ENCODE measurements around the gene CHMP1B. TPM values are rescaled to one million over a fixed set of nuclear protein-coding genes. Genes with fewer than 3 reads are reported as not detected.

The CHMP1B gene
- total RNA-seq, 1 donor from 2014 or later = 50.3 TPM

DNA sequence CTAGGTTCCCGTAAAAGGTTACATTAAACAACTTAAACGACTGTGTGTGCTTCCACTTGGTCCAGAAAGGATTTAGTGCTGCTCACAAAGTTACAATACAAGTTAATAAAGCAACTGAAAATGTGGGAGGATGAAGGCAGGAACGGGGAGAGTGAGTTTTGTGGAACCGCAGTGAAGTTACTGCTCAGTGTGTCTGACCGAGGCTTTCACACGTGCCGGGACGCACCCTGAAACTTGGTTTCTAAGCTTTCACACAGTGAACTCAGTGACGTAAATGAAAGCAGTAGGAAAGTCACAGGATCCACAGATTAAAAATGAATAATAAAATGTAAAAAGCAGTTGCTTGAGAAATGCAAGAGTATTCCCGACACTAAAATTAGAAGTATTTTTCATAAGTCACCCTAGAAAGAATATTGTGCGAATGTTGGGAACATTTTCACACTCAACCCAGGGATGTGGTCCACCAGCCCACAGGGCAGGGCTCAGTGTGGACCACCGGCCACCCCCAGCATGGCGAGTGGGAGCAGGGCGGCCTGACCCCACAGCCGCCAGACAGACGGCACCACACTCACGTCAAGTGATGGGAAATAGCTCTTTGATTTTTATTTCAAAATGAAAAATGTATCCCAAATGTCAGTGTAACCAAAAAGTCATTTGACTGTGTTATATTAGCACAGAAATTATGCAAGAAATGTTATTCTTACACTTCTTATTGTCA, 32.6 kb upstream of the CHMP1B start:
- H3K9me3 Mint-ChIP-seq (ENCODE audit: unreplicated experiment) = no peaks in the 10 kb centered on the region
- H3K36me3 Mint-ChIP-seq (ENCODE audit: unreplicated experiment) = no peaks in the 10 kb centered on the region
- H3K4me3 Mint-ChIP-seq (ENCODE audit: unreplicated experiment) = no peak overlapping the region
- no peak for DNase-seq (ENCODE audit: extremely low spot score, unreplicated experiment)
- H3K27ac Mint-ChIP-seq (ENCODE audit: unreplicated experiment) = no peak overlapping the region
- TF ChIP-seq, protein P1, sequence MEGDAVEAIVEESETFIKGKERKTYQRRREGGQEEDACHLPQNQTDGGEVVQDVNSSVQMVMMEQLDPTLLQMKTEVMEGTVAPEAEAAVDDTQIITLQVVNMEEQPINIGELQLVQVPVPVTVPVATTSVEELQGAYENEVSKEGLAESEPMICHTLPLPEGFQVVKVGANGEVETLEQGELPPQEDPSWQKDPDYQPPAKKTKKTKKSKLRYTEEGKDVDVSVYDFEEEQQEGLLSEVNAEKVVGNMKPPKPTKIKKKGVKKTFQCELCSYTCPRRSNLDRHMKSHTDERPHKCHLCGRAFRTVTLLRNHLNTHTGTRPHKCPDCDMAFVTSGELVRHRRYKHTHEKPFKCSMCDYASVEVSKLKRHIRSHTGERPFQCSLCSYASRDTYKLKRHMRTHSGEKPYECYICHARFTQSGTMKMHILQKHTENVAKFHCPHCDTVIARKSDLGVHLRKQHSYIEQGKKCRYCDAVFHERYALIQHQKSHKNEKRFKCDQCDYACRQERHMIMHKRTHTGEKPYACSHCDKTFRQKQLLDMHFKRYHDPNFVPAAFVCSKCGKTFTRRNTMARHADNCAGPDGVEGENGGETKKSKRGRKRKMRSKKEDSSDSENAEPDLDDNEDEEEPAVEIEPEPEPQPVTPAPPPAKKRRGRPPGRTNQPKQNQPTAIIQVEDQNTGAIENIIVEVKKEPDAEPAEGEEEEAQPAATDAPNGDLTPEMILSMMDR (IDR thresholded peaks at IDR 0.05) = no peak
- H3K27me3 Mint-ChIP-seq (ENCODE audit: unreplicated experiment) = peaks cover 37% of the 10 kb centered on the region
- H3K4me1 Mint-ChIP-seq (ENCODE audit: unreplicated experiment) = no peaks in the 10 kb centered on the region

DNA sequence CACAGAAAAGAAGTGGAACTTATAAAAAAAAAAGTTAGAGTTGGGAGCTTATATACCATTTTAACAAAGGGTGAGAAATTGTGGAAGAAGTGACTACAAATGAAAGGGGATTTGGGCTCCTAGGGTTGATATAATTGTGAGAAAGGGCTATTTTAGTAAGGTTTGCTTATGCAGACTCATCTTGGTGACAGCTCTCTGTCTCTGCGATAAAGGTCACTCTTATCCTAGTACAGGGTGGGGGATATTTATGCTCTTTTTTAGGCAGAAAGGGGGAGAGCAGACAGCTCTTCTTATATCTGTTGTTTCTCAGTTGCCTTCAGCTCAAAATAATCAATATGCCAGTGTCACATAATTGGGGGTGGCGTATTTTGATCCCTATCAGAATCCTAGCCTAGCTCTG, 31.3 kb upstream of the CHMP1B start:
- H3K4me3 Mint-ChIP-seq (ENCODE audit: unreplicated experiment) = no peak overlapping the region
- TF ChIP-seq, protein P1 (IDR thresholded peaks at IDR 0.05) = no peak
- no peak for DNase-seq (ENCODE audit: extremely low spot score, unreplicated experiment)
- H3K27me3 Mint-ChIP-seq (ENCODE audit: unreplicated experiment) = peaks cover 31% of the 10 kb centered on the region
- H3K36me3 Mint-ChIP-seq (ENCODE audit: unreplicated experiment) = no peaks in the 10 kb centered on the region
- H3K9me3 Mint-ChIP-seq (ENCODE audit: unreplicated experiment) = no peaks in the 10 kb centered on the region
- no peaks in the 10 kb centered on the region for H3K4me1 Mint-ChIP-seq (ENCODE audit: unreplicated experiment)
- no peak overlapping the region for H3K27ac Mint-ChIP-seq (ENCODE audit: unreplicated experiment)

DNA sequence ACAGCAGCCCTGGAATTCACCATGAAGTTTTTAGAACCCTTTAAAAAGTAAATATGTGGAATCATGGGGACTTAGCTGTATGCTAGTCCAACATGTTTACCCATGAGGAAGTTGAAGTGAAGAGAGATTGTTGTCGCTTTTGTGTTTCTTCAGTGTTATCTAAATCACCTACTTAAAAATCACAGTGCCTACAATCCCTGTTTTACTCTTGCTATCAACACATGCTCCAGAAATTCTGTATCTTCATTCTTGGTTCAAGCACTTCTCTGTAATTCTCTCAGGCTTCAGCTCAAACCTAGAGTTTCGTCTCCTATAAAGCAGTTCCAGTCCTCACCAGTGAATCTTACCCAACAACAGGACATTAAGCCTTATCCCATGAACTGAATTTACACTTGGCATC, 30.5 kb upstream of the CHMP1B start:
- no peaks in the 10 kb centered on the region for H3K9me3 Mint-ChIP-seq (ENCODE audit: unreplicated experiment)
- H3K27ac Mint-ChIP-seq (ENCODE audit: unreplicated experiment) = no peak overlapping the region
- DNase-seq (ENCODE audit: extremely low spot score, unreplicated experiment) = no peak
- peaks cover 27% of the 10 kb centered on the region for H3K27me3 Mint-ChIP-seq (ENCODE audit: unreplicated experiment)
- TF ChIP-seq, protein P1 (IDR thresholded peaks at IDR 0.05) = no peak
- no peaks in the 10 kb centered on the region for H3K4me1 Mint-ChIP-seq (ENCODE audit: unreplicated experiment)
- H3K4me3 Mint-ChIP-seq (ENCODE audit: unreplicated experiment) = no peak overlapping the region
- no peaks in the 10 kb centered on the region for H3K36me3 Mint-ChIP-seq (ENCODE audit: unreplicated experiment)

DNA sequence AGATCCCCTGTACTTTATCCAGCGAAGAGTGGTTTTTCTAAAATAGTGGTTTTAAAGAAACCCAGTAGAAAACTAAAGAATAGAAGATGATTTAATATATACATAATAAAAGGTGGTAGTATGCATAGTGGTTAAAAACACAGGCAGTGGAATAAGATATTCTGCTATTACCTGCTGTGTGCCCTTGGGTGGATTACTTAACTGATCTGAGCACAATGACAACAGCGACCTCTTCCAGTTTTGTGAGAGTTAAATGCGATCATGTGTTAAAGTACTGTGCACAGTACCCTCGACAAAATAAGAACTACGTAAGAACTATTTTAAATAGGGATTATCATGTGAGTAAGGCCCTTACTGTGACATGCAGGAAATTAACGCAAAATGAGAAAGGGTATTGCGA, 30.0 kb upstream of the CHMP1B start:
- no peak overlapping the region for H3K4me3 Mint-ChIP-seq (ENCODE audit: unreplicated experiment)
- no peak for DNase-seq (ENCODE audit: extremely low spot score, unreplicated experiment)
- H3K4me1 Mint-ChIP-seq (ENCODE audit: unreplicated experiment) = no peaks in the 10 kb centered on the region
- H3K9me3 Mint-ChIP-seq (ENCODE audit: unreplicated experiment) = no peaks in the 10 kb centered on the region
- peaks cover 27% of the 10 kb centered on the region for H3K27me3 Mint-ChIP-seq (ENCODE audit: unreplicated experiment)
- no peaks in the 10 kb centered on the region for H3K36me3 Mint-ChIP-seq (ENCODE audit: unreplicated experiment)
- H3K27ac Mint-ChIP-seq (ENCODE audit: unreplicated experiment) = no peak overlapping the region
- TF ChIP-seq, protein P1 (IDR thresholded peaks at IDR 0.05) = no peak

DNA sequence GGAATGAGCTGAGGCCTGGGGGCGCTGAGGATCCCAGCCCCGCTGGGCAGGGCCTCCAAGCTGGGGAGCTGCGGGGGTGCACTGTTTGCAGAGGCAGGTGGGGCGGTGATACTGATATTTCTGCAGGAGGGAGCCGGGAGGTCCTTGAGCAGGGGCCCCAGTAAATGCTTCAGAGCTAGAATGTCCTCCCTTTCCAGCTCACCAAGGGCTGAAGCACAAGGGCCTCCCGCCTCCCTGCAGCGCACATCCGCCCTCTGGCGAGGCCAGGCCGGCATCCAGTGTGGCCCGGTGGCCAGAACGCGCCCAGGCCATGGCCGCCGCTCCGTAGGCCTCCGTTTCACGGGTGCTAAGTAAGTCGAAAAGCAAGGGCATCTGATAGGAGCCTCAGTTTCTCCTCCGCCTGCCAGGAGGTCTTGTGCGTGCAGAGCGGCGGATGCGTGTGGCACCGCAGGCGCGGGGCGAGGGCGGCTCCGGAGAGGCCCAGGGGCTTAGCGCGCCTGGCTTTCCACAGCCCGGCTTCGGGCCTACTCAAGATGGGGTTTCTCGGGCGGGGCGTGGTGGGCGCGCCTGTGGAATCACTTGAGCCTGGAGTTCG, 29.5 kb upstream of the CHMP1B start:
- no peak for DNase-seq (ENCODE audit: extremely low spot score, unreplicated experiment)
- TF ChIP-seq, protein P1 (IDR thresholded peaks at IDR 0.05) = no peak
- Mint-ChIP-seq H3K36me3 (ENCODE audit: unreplicated experiment) (no peaks in the 10 kb centered on the region), H3K9me3 (ENCODE audit: unreplicated experiment) (no peaks in the 10 kb centered on the region), H3K4me3 (ENCODE audit: unreplicated experiment) (no peak overlapping the region), H3K4me1 (ENCODE audit: unreplicated experiment) (no peaks in the 10 kb centered on the region), H3K27ac (ENCODE audit: unreplicated experiment) (no peak overlapping the region), H3K27me3 (ENCODE audit: unreplicated experiment) (peaks cover 25% of the 10 kb centered on the region)

All from osteocyte (in vitro differentiated cells).